Fibroblast of pulmonary artery (primary cell): ENCODE measurements around the gene GARNL3.
A peak's percentile ranks its signal among the peaks of the same experiment; 100 is the strongest.

ENCODE experiments used
- DNase-seq: peaks from one replicate; pipeline ENCODE4 v3.0.0-alpha.2; 2010; ENCODE audit warnings: low read depth
- H3K4me3 ChIP-seq: replicated peaks from 2 replicates; pipeline ENCODE4 v1.5.1; 2011; ENCODE audit warnings: low read depth, mild to moderate bottlenecking, control low read depth, low read length, moderate library complexity
- TF ChIP-seq, protein P1 (sequence below): IDR thresholded peaks from 2 replicates; pipeline ENCODE4 v1.5.1; 2011; ENCODE audit warnings: mild to moderate bottlenecking, control low read depth, low read length, inconsistent platforms; ENCODE audit errors: missing control alignments

Gene GARNL3

DNA sequence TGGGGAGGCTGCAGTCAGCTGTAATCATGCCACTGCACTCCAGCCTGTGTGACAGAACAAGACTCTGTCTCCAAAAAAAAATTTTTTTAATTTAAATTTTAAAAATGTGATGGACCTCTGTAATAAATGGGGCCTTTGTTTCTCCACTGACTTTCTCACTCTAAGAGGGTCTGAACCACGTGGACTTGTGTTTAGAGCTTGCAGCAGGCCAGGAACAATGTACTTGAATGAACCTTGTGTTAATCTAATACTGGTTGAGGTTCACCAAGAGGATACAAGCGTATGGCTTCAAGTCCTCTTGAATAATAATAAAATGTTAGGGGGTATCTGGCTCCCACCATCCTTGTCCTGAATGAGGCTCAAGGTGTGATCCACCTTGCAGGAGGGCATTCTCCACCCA lies 118.0 kb downstream of the GARNL3 start:
- no peak for DNase-seq
- TF ChIP-seq, protein P1, sequence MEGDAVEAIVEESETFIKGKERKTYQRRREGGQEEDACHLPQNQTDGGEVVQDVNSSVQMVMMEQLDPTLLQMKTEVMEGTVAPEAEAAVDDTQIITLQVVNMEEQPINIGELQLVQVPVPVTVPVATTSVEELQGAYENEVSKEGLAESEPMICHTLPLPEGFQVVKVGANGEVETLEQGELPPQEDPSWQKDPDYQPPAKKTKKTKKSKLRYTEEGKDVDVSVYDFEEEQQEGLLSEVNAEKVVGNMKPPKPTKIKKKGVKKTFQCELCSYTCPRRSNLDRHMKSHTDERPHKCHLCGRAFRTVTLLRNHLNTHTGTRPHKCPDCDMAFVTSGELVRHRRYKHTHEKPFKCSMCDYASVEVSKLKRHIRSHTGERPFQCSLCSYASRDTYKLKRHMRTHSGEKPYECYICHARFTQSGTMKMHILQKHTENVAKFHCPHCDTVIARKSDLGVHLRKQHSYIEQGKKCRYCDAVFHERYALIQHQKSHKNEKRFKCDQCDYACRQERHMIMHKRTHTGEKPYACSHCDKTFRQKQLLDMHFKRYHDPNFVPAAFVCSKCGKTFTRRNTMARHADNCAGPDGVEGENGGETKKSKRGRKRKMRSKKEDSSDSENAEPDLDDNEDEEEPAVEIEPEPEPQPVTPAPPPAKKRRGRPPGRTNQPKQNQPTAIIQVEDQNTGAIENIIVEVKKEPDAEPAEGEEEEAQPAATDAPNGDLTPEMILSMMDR = no peak

DNA sequence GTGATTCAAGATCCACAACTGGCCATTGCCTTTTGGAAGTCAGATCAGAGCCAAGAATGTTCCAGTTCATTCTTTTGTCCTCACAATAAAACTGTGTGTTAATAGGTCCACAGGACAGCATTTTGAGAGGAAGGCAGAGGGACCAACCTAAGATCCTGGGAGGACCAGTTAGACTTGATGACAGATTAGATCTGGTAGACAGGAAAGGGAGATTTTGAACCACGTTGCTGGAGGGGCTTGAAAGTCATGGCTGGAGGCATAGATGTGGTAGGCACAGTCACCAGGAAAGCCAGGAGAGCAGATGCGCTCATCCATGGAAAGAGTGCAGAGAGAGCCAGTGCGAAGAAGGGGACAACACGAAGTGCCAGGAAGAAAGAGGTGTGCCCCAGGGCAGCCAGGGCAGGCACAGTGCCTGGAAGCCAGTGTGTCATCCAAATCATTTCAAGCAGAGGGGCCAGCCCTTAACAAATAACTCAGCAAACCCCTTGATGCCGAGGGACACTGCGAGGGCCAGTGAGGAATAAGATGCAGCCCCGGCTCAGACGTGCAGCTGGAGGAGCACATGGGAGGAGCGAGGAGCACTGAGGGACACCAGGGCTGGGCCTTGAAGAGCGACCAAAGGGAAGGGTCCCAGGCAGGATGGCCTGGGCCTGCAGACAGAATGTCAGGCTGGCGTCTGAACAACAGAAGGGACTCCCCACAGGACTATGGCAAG lies 119.6 kb downstream of the GARNL3 start:
- TF ChIP-seq, protein P1 = no peak
- no peak for DNase-seq
- H3K4me3 ChIP-seq = no peak overlapping the region

More for the DNA sequence above, 118.0 kb downstream of the GARNL3 start:
- H3K4me3 ChIP-seq = no peak overlapping the region

GRCh38 chr9:127384901-127385300 lies 120.3 kb downstream of the GARNL3 start:
- TF ChIP-seq, protein P1 = no peak
- DNase-seq = no peak

DNA sequence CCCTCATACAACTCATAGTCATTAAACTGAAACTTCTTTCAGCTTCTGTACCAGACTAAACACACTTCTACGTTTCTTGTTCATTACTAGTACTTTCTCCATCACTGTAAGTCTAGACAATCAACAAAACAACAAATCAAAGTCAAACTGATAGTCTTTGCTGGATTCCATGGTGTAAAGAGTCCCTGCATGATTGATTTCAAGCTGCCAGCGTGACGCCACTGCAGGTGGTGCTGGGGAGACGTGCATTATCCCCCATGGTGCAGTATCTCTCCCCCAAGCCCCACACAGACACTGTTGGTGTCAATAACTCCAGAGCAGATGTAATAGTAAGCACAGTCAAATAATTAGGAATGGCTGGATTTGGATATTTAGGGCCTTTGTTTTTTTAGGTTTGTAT lies 121.7 kb downstream of the GARNL3 start:
- no peak for DNase-seq
- no peak overlapping the region for H3K4me3 ChIP-seq
- TF ChIP-seq, protein P1 = no peak

More at GRCh38 chr9:127384901-127385300, 120.3 kb downstream of the GARNL3 start:
- no peak overlapping the region for H3K4me3 ChIP-seq

GRCh38 chr9:127386981-127387380 lies 122.4 kb downstream of the GARNL3 start:
- TF ChIP-seq, protein P1 = no peak
- DNase-seq = no peak
- H3K4me3 ChIP-seq = no peak overlapping the region

DNA sequence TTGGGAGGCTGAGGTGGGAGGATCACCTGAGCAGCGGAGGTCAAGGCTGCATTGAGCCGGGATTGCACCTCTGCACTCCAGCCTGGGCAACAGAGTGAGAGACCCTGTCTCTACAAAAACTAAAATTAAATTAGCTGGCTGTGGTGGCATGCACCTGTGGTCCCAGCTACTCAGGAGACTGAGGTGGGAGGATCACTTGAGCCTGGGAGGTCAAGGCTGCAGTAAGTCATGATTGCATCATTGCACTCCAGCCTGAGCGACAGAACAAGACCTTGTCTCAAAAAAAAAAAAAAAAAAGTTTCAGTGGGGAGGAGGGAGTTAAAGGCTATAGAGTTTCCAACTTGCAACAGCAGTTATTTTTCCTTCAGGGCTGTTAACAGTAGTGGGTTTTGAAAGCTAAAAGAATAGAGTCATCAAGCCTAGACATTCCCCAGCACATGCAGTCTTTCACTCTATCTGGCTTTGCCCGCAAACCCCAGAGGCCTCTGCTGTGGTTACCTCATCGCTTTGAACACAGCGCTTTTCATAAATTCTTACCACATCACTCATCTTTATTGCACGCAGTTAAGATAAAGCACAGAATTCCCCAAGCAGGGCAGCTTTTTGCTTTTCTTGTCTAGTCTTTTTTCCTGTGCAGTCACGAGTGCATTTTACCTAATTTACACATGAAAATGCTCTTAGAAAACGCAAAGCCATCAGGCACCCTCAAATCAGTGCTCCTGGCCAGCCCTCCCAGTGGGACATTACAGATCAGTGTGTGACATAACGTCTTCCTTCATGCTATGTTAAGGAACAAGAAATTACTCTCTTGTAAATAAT lies 123.7 kb downstream of the GARNL3 start:
- peak; percentile 98 for DNase-seq
- TF ChIP-seq, protein P1 = no peak
- no peak overlapping the region for H3K4me3 ChIP-seq

DNA sequence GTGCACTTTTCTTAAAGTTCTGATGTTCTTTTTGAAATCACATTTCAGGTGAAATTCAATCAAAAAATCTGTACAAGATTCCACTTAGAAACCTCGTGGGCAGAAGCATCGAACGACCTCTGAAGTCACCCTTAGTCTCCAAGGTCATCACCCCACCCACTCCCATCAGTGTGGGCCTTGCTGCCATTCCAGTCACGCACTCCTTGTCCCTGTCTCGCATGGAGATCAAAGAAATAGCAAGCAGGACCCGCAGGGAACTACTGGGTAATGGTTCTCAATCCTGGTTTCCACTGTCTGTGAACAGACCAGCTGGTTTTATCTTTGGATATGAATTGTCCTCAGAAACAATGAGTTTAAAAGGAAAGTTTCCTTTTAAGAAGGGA lies 124.3 kb downstream of the GARNL3 start:
- TF ChIP-seq, protein P1 = no peak

More for the DNA sequence above, 124.3 kb downstream of the GARNL3 start:
- no peak overlapping the region for H3K4me3 ChIP-seq
- DNase-seq = peak; percentile 8
